HG02938 (cell line): ENCODE results near the gene PTPRN2.

Source experiments
- ATAC-seq: cut with Tn5 transposase; IDR thresholded peaks from one replicate; pipeline ENCODE4 v1.9.1; 2021; ENCODE audit warnings: mild to moderate bottlenecking, moderate library complexity; ENCODE audit not compliant: unreplicated experiment

PTPRN2 gene

DNA sequence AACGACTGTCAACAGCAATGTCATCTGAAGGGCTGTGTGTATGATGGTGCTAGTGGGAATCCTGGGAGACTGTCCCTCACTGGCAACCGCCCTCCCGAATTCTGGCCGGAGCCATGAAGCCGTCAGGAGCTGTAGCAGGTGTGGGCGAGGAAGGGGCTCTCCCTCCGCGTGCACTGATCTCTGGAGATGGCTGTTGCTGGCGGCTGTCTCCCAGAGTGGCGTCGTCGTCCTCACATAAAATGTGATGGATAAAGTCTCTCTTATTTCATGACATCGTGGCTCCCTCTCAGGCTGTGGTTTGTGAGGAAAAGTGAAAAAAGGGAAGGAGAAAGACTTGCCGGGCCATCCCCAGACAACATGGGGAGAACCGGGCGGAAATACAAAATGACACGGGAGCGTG is 1034.4 kb downstream of the PTPRN2 start:
- ATAC-seq = no peak

DNA sequence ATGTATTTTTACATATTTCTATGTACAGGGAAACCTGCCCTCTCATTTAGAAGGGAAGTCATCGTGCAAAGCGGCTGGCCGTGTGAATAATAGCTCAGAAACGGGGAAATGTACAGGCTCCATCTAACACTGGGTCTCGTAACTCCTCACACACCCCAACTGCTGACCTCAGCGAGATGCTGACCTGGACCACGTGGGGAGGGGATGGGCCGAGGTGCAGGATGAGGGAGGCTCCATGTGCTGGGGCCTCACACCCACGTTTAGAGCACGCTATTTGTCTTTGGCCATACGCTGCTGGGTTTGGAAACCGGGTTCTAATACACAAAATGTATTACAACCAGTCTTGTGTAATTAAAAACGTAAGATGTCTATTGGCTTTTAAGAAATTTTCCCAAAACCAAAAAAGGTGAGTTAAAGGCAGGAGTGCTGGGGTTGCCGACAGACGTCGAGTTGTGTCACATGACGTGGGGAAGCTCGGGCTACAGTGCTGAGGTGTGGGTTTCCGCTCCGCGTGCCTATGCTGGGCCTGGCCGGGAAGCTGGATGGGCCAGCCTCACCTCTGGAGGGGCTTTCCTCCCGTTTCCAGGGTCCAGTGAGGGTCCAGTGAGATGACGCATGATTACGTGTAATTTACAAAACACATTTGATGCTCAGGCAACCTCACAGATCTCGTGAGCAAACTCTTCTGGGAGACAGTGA is 1035.2 kb downstream of the PTPRN2 start:
- no peak for ATAC-seq

DNA sequence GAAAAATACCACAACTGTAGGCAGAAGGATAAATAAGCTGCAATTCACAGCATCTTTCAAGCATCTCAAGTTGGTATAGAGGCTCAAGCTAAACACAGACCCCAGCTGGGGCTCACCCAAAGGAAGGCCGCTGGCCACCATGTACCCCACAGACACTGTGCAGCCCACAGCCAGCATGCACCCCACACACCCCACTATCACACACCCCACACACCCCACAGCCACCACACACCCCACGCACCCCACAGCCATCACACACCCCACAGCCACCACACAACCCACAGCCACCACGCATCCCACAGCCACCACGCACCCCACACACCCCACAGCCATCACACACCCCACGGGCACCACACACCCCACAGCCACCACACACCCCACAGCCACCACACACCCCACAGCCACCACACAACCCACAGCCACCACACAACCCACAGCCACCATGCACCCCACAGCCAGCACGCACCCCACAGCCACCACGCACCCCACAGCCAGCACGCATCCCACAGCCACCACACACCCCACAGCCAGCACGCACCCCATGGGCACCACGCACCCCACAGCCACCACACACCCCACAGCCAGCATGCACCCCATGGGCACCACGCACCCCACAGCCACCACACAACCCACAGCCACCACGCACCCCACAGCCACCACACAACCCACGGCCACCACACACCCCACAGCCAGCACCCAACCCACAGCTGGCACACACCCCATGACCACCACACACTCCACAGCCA is 1036.1 kb downstream of the PTPRN2 start:
- ATAC-seq = no peak

DNA sequence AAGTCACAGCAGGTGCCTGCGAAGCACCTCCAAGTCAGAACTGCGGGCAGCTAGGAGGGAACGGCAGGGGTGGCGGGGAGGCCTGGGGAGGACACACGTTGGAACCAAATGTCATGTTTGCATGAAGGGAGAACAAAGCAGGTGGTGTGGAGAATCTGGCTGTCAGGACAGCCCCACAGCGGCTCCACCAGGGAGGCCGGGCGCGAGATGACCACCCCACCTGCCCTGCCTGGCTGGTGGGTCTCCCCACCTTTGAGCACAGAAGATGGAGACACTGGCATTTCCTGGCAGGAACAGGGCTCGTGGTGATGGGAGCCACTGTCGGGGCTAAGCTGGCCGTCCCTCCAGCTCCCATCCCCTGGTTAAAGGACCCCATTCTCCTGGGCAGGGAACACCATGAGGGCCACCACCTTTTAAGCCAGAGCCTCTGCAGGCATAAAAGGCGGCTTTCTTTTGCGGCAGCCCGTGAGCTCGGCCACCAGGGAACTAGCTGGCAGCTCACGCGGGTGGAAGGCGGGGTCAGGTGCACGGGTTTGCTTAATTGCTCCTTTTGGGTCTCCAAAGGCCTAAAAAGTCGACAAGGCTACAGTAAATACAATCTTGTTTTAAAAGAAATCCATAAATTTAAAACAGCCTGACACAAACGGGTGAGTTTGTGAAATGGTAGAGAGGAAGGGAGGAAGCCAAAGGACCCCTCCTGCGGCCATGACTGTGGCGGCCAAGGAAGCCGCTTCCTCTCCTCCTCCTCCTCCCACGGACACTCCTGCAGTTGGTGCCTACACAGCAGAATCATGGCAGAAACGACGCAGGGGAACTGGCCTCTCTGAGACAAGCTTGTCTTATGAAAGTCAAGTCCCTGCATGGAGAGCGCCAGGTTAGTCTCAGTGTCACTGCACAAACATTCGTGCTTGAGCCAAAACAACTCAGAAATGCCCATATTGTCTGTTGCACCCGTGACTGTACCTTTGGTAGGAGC is 1037.0 kb downstream of the PTPRN2 start:
- ATAC-seq = no peak

DNA sequence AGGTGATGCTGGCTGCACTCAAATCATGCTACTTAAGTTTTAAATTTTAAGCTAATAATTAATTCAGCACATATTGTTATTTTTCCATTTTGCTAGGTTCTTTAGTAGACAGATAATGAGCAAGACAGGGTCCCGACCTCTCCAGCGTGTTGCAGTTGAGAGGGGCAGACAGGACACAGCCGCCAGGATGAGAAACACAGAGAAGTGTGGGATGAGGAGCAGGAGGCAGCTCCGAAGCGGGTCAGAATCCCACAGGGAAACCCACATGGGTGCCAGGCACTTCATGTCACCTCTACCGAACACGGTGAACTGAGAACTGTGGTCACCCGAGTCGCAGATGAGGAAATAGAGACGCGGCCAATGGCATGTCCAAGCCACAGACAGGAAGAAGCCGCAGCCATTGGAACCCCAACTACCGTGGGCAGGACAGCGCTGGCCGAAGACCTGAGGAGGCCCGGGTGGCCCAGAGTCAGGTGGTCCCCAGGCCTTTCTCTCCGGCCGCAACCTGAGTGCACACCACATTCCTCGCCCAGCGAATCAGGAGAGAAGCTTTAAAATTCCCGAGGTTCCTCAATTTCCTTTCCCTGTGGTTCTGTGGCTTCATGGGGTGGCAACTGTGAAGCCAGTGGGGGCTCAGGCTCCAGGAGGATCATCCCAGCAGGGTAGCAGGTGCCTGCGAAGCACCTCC is 1037.9 kb downstream of the PTPRN2 start:
- no peak for ATAC-seq

DNA sequence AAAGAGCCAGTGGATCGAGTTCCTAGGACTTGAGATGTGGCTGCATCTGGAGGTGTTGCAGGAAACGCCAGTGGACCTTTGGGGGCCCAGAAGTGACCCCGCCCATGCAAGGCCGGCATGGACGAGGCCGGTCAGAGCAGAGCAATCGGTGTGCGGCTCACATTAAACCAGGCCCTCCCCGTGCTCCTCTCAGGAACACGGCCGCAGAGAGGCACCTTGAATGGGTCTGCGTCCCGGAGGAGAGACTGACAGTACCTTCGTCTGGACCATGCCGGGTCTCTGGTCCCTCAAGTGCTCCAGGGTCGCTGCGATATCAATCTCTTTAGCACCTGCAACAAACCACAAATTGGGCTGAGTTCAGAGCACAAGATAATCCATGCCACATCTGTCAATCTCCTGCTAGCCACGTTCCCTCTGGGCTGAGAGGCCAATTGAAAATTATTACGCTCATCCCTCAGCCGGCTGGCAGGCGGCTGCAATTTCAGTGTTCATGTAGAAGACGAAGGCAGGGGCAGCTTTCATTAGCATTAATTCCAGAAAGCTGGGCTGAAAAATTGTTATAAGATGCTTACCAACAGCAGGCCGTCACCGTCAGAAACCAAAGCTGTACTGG is 1038.8 kb downstream of the PTPRN2 start:
- ATAC-seq = no peak

DNA sequence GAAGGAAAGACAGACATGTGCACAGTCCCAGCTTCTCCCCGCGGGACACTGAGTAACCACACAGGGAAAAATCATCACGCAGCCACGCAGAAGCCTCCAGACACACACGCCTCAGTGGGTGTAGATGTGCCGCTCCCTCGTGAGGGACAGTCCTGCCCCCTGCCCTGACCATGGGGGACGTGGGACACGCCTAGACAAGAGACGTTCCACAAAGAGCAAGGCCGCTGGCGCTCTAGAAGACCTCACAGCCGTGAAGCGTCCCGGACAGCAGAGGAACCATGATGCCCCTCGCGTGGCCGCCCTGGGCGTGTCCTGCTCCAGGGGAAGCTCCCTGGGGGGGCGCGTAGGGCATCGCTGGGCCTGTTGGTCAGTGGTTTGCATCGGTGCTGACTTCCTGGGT is 1040.0 kb downstream of the PTPRN2 start:
- ATAC-seq = no peak

DNA sequence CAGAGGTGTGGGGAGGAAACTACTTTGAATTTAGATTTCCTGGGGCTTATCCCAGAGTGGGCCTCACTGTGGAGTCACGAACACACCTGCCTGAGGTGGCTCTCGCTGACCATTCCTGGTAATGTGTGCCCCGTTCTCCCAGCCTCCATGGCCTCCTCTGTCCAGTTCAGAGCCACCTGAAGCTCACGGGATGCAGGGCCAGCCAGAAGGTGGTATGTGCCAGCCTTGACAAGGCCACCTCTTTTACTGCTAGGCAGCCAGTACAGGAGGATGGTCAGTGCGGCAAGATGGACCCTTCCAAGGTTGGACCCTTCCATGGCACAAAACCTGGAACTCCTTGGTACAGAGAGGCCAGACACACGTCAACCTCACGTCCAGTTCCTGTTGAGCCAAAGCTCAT is 1040.5 kb downstream of the PTPRN2 start:
- no peak for ATAC-seq

DNA sequence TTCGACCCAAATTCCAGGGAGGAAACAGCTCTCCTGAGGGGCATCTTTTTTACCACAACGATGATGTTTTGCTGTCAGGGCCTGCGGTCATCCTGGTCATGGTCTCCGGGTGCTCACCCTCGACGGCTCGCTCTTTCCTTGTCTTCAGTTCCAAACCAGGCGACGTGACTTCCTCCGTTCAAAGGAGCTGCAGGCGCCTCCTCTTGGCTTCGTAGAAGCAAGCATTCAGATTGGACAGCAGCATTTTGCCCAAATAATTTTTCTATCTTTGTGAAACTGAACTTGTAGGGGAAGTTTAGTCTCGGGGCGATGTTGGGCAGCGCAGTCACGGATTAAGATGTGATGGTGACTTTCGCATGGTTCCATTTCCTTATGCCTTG is 1042.0 kb downstream of the PTPRN2 start:
- ATAC-seq = no peak

DNA sequence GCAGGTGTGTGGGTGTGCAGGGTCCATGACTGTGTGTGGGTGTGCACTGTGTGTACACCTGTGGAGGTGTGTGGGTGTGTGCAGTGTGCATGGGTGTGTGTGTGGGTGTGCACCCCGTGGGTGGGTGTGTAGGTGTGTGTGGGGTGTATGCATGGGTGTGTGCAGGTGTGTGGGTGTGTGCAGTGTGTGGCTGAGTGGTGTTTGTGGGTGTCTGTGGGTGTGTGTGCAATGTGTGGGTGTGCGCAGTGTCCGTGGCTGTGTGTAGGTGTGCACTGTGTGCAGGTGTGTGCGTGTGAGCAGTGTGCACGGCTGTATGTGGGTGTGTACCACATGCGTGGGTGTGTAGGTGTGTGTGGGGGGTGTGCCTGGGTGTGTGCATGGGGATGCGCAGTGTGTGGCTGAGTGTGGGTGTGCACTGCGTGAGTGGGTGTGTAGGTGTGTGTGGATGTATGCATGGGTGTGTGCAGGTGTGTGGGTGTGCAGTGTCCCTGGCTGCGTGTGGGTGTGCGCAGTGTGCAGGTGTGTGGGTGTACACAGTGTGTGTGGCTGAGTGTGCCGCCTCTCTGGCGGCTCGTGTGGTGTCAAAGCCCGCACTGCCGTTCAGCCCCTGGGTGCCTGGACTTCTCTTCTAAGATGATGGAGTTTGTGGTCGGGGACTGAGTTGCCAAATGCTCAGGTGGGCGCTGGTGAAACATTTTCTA is 1042.5 kb downstream of the PTPRN2 start:
- no peak for ATAC-seq

DNA sequence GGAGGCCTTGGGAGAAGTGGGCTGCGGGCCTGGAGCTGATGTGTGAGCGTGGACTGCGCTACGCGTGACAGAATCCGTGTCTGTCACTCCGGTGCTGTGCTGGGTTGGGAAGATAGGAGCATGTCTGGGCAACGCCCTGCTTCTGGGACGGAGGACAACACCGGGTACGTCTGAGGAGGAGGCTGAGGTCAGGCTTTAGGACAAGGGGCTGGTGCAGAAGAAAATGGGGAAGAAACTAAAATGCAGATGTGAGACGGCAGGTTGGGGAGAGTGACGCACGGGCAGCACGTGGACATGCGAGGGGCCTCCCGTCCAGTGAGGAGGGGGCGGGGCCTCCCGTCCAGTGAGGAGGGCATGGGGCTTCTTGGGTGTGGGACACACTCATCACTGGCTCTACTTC is 1043.4 kb downstream of the PTPRN2 start:
- no peak for ATAC-seq

DNA sequence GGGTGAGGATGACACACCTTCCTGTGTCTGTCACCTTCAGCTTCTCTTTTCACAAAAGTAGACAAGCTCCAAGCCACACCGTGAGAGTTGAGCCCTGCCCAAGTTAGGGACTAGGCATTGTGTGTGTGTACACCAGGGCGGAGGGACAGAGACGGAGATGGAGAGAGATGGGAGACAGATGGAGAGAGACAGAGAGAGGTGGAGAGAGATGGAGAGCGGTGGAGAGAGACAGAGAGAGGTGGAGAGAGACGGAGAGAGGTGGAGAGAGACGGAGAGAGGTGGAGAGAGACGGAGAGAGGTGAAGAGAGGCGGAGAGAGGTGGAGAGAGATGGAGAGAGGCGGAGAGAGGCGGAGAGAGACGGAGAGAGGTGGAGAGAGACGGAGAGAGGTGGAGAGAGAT is 1043.8 kb downstream of the PTPRN2 start:
- no peak for ATAC-seq

DNA sequence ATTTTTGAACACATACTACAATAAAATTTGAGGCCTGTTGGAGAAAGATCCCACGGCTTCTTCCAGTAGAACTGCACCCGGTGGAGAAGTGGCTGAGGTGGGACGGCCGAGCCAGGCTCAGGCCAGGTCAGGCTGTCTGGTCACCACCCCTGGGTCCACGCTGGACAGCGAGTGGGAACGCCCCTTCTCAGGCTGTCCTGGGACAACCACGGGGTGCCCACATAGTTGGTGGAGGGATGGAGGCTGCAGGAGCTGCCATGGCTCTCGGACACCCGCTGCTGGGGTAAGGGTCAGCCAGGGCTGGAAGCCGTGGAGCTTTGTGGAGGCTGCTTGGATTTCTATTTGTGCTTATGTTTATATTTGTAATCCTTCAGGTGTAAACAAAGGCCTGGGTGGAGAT is 1044.3 kb downstream of the PTPRN2 start:
- ATAC-seq = no peak

DNA sequence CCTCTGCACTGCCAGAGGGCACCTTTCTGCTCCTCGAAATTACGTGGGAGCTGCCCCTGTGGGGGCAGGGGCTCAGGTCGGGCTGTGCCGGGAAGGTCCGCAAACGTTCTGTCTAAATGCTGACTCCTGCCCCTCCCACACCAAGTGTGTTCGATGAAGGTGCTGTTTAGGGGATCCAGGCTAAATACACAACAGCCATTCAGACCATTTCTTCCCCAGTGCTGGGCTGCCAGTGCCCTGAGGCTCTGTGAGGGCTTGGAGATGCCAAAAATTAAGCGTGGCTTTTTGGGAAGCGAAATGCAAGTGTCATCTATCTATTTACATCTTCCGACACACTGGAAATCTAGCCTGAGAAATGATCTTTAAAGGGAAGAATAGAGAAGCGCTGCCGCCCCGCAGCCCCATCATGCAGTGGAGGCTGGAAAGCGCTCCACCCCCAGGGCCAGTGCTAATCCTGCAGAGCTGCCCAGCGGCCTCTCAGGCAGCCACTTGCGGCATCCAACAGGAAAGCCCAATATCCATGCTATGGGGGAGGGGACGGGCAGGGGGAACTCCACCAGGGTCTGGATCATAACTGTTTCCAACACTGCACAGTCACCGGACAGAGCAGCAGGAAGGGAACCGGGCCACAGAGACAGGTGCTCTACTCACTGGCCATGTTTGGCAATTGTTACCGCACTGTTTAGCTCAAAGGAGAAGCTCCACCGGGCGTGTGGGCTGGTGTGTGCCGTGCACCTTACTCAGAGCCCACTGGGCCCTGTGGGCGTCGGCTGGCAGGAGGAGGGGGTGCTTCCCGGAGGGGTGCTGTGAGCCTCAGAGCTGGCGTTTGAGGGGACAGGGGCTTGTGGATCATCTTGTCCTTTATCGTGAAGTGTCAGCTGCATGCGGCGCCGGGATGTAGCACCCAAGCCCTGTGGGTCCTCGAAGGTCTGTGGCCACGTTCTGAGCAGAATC is 1045.3 kb downstream of the PTPRN2 start:
- ATAC-seq = no peak

DNA sequence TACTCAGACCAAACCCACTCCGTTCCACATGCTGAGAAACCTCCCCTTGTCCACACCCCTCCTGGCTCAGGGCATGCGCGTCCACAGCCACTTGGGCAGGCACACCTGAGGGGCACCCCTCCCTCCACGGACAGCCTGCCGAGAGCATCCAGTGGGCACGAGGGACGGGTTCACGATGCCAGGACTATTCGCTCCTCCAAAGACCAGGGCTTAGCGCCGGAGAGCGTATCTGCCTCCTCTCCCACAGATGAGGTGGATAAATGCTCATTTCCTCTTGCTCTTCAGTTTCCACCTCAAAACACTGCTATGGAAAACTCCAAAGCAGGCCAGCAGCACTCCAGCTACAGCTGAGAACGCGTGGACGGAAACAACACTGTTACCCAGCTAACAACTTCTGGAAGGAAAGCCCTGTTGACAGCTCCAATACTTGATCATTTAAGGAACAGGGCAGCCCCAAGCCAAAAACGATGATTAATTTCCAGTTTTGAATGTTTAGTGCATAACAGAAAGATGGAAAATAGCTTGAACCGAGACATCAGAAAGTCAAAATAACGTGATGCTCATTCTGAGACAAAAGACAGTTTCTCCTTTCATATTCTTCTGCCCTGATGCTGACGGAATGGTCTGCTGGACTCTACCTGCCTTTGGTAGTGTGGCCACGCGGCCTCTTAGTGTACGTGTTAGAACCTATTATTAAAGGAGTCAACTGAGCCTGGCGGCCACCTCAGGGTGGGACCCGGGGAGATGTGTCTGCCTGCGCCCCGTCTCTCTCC is 1046.1 kb downstream of the PTPRN2 start:
- no peak for ATAC-seq

DNA sequence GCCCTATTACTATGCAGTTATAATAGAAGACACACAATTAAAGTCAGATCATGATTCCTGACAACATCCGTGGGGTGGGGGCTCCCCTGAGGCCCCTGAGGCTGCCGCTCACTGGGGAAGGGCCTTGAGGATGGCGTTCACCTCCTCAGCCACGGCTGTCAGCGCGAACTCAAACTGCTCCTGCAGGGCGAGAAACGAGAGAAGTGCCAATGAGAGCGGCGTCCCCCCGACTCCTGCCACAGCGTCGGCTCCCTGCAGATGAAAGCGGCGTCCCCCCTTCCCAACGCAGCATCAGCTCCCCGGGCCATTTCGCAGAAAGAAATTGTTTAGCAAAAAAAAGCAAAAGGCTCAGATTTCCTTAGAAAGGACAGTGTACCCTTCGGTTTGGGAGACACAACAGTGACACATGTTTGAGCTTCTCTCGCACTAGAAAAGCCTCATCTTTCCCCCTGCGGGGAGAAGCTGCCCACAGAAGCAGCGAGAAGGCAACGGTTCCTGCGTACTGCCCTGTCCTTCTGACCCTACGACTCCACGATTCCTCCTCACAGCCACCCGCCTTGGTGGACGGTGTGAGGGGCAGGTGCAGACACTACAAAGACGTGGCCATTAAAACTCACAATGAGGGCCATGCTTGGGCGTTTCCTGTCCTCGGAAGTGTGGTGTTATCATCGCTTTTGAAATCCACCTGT is 1046.9 kb downstream of the PTPRN2 start:
- no peak for ATAC-seq

DNA sequence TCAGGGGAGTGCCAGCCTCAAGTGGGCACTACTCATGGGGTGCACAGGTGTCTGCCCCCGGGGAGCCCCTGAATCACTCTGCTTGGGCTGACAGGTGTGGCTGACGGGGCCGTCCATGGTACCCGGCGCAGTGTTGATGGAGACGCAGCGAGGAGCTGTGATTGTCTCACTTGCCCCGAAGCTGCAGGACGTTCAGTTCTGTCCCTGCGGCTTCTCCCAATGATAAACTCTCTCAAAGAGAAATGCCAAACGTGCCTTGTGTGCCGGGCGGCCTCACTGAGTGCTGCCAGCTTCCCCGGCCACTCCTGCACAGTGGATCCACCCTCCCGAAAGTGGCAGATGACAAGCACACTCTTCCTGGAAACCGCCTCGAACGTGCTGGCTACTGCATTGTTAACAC is 1047.6 kb downstream of the PTPRN2 start:
- ATAC-seq = no peak
